A673 (cell line): Measurements from ENCODE around the gene DCAF17.

Experiments used
- EZH2 ChIP-seq: fragments of 200-600 bp; sonication (generic); IDR thresholded peaks from 2 replicates; pipeline ENCODE4 v1.6.1; 2017; ENCODE audit warnings: borderline replicate concordance, low read depth, mild to moderate bottlenecking, mixed read lengths, antibody characterized with exemption, low read length; ENCODE audit not compliant: poor library complexity, severe bottlenecking
- TF ChIP-seq, protein P1 (sequence below): fragments of 300-800, 200-600 bp; sonication (generic); conservative IDR thresholded peaks from 2 replicates; pipeline ENCODE4 v1.5.1; 2017; ENCODE audit warnings: low read depth, mild to moderate bottlenecking, antibody characterized with exemption, low read length, moderate library complexity, mixed read lengths

GRCh38 chr2:171515672-171516298 is 81.8 kb downstream of the DCAF17 start:
- TF ChIP-seq, protein P1, sequence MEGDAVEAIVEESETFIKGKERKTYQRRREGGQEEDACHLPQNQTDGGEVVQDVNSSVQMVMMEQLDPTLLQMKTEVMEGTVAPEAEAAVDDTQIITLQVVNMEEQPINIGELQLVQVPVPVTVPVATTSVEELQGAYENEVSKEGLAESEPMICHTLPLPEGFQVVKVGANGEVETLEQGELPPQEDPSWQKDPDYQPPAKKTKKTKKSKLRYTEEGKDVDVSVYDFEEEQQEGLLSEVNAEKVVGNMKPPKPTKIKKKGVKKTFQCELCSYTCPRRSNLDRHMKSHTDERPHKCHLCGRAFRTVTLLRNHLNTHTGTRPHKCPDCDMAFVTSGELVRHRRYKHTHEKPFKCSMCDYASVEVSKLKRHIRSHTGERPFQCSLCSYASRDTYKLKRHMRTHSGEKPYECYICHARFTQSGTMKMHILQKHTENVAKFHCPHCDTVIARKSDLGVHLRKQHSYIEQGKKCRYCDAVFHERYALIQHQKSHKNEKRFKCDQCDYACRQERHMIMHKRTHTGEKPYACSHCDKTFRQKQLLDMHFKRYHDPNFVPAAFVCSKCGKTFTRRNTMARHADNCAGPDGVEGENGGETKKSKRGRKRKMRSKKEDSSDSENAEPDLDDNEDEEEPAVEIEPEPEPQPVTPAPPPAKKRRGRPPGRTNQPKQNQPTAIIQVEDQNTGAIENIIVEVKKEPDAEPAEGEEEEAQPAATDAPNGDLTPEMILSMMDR = no peak
- TF ChIP-seq EZH2 = no peak
